Measurements from ENCODE around the gene SH2B2. TPM values are rescaled to one million over a fixed set of nuclear protein-coding genes. Genes with fewer than 3 reads are reported as not detected.
"Not testable (repeated sequence)": the region's sequence is repeated elsewhere in the genome, so short reads cannot be mapped to it uniquely, and the experiment has no call there.

SH2B2 gene
- total and polyA plus RNA-seq, 2 experiments from 2014 or later = 5.6 to 21.9 TPM

- peaks cover 14% of the 10 kb centered on the region for H3K4me1 ChIP-seq (ENCODE audit: insufficient read depth)
- H3K27me3 ChIP-seq (ENCODE audit: insufficient read depth); H3K27ac ChIP-seq (ENCODE audit: low read depth); DNase-seq (ENCODE audit: low spot score); H3K79me2 ChIP-seq (replicated peaks; ENCODE audit: insufficient read depth); H3K27ac Mint-ChIP-seq; H3K4me3 ChIP-seq; H2AFZ ChIP-seq; H3K9me2 ChIP-seq (ENCODE audit: insufficient read depth); H3K4me2 ChIP-seq; H3F3A ChIP-seq (replicated peaks; ENCODE audit: low read depth); H3K4me3 Mint-ChIP-seq; H4K20me1 ChIP-seq (replicated peaks; ENCODE audit: insufficient read depth); H3K36me3 ChIP-seq (ENCODE audit: insufficient read depth); H3K36me3 Mint-ChIP-seq (ENCODE audit: low read depth); ATAC-seq; H3K9me3 Mint-ChIP-seq: not testable (repeated sequence)
- Mint-ChIP-seq H3K27me3 (ENCODE audit: insufficient read depth, low read depth, poor library complexity) (peaks cover 22% of the 10 kb centered on the region), H3K4me1 (peaks cover 27% of the 10 kb centered on the region)
Measured at GRCh38 chr7:102328863-102329262, 42.2 kb downstream of the SH2B2 start.

GRCh38 chr7:102329366-102329765 is 42.7 kb downstream of the SH2B2 start:
- H3K4me3 ChIP-seq; H3K4me2 ChIP-seq; H3K9me2 ChIP-seq (ENCODE audit: insufficient read depth); DNase-seq (ENCODE audit: low spot score); H3K36me3 ChIP-seq (ENCODE audit: insufficient read depth); H4K20me1 ChIP-seq (replicated peaks; ENCODE audit: insufficient read depth); H3K79me2 ChIP-seq (replicated peaks; ENCODE audit: insufficient read depth); H2AFZ ChIP-seq; H3K27ac ChIP-seq (ENCODE audit: low read depth); H3K36me3 Mint-ChIP-seq (ENCODE audit: low read depth); ATAC-seq; H3K4me3 Mint-ChIP-seq; H3K27me3 ChIP-seq (ENCODE audit: insufficient read depth); H3F3A ChIP-seq (replicated peaks; ENCODE audit: low read depth); H3K9me3 Mint-ChIP-seq; H3K27ac Mint-ChIP-seq: not testable (repeated sequence)
- H3K4me1 ChIP-seq (ENCODE audit: insufficient read depth) = peaks cover 14% of the 10 kb centered on the region
- peaks cover 27% of the 10 kb centered on the region for H3K4me1 Mint-ChIP-seq
- H3K27me3 Mint-ChIP-seq (ENCODE audit: insufficient read depth, low read depth, poor library complexity) = peaks cover 20% of the 10 kb centered on the region

- H3K9me3 Mint-ChIP-seq; H3K36me3 Mint-ChIP-seq (ENCODE audit: low read depth); H3K27ac Mint-ChIP-seq: not testable (repeated sequence)
Measured at GRCh38 chr7:102330666-102331460, 44.2 kb downstream of the SH2B2 start.

GRCh38 chr7:102335574-102335973 is 48.9 kb downstream of the SH2B2 start:
- not testable (repeated sequence) for DNase-seq (ENCODE audit: low spot score); H3K27me3 Mint-ChIP-seq (ENCODE audit: insufficient read depth, low read depth, poor library complexity); H3K4me2 ChIP-seq; ATAC-seq; H3K27ac ChIP-seq (ENCODE audit: low read depth); H3K4me3 ChIP-seq; H2AFZ ChIP-seq; H3K9me2 ChIP-seq (ENCODE audit: insufficient read depth); H3K9me3 Mint-ChIP-seq; H3K36me3 ChIP-seq (ENCODE audit: insufficient read depth); H3K27me3 ChIP-seq (ENCODE audit: insufficient read depth); H3K4me3 Mint-ChIP-seq; H3K79me2 ChIP-seq (replicated peaks; ENCODE audit: insufficient read depth); H3F3A ChIP-seq (replicated peaks; ENCODE audit: low read depth); H3K36me3 Mint-ChIP-seq (ENCODE audit: low read depth); H3K27ac Mint-ChIP-seq; H4K20me1 ChIP-seq (replicated peaks; ENCODE audit: insufficient read depth)
- peaks cover 19% of the 10 kb centered on the region for H3K4me1 Mint-ChIP-seq
- H3K4me1 ChIP-seq (ENCODE audit: insufficient read depth) = peaks cover 14% of the 10 kb centered on the region; the same call in 1 of the 2 replicates

More at GRCh38 chr7:102330666-102331460, 44.2 kb downstream of the SH2B2 start:
- not testable (repeated sequence) for H2AFZ ChIP-seq; H3K36me3 ChIP-seq (ENCODE audit: insufficient read depth); H4K20me1 ChIP-seq (replicated peaks; ENCODE audit: insufficient read depth); H3K27ac ChIP-seq (ENCODE audit: low read depth); ATAC-seq; H3F3A ChIP-seq (replicated peaks; ENCODE audit: low read depth); H3K4me2 ChIP-seq; H3K79me2 ChIP-seq (replicated peaks; ENCODE audit: insufficient read depth); H3K4me3 Mint-ChIP-seq; H3K4me3 ChIP-seq; DNase-seq (ENCODE audit: low spot score); H3K27me3 ChIP-seq (ENCODE audit: insufficient read depth); H3K9me2 ChIP-seq (ENCODE audit: insufficient read depth)
- H3K4me1 ChIP-seq (ENCODE audit: insufficient read depth) = peaks cover 14% of the 10 kb centered on the region
- H3K27me3 Mint-ChIP-seq (ENCODE audit: insufficient read depth, low read depth, poor library complexity) = peaks cover 15% of the 10 kb centered on the region
- H3K4me1 Mint-ChIP-seq = peaks cover 27% of the 10 kb centered on the region

- H3K36me3 ChIP-seq (ENCODE audit: insufficient read depth); H3K27ac ChIP-seq (ENCODE audit: low read depth); ATAC-seq; H3K36me3 Mint-ChIP-seq (ENCODE audit: low read depth); H4K20me1 ChIP-seq (replicated peaks; ENCODE audit: insufficient read depth); H3K27me3 ChIP-seq (ENCODE audit: insufficient read depth); H3K27me3 Mint-ChIP-seq (ENCODE audit: insufficient read depth, low read depth, poor library complexity); H3K79me2 ChIP-seq (replicated peaks; ENCODE audit: insufficient read depth); H3K9me3 Mint-ChIP-seq; H3F3A ChIP-seq (replicated peaks; ENCODE audit: low read depth); H3K27ac Mint-ChIP-seq; H3K9me2 ChIP-seq (ENCODE audit: insufficient read depth); H3K4me3 ChIP-seq; H3K4me2 ChIP-seq; H2AFZ ChIP-seq; H3K4me3 Mint-ChIP-seq; DNase-seq (ENCODE audit: low spot score): not testable (repeated sequence)
- peaks cover 14% of the 10 kb centered on the region; the same call in 1 of the 2 replicates for H3K4me1 ChIP-seq (ENCODE audit: insufficient read depth)
- H3K4me1 Mint-ChIP-seq = peaks cover 10% of the 10 kb centered on the region
Measured at GRCh38 chr7:102337002-102337401, 50.3 kb downstream of the SH2B2 start.

- H3K4me2 ChIP-seq; H3F3A ChIP-seq (replicated peaks; ENCODE audit: low read depth); H3K4me1 Mint-ChIP-seq; H3K36me3 ChIP-seq (ENCODE audit: insufficient read depth); H3K4me3 Mint-ChIP-seq; H3K4me3 ChIP-seq; H3K79me2 ChIP-seq (replicated peaks; ENCODE audit: insufficient read depth); DNase-seq (ENCODE audit: low spot score); H3K27ac ChIP-seq (ENCODE audit: low read depth); H4K20me1 ChIP-seq (replicated peaks; ENCODE audit: insufficient read depth); H3K9me3 Mint-ChIP-seq; H3K27me3 ChIP-seq (ENCODE audit: insufficient read depth); H3K36me3 Mint-ChIP-seq (ENCODE audit: low read depth); H3K27me3 Mint-ChIP-seq (ENCODE audit: insufficient read depth, low read depth, poor library complexity); ATAC-seq; H3K9me2 ChIP-seq (ENCODE audit: insufficient read depth); H2AFZ ChIP-seq; H3K27ac Mint-ChIP-seq: not testable (repeated sequence)
- H3K4me1 ChIP-seq (ENCODE audit: insufficient read depth) = peaks cover 11% of the 10 kb centered on the region; the same call in 1 of the 2 replicates
Measured at GRCh38 chr7:102337420-102337819, 50.8 kb downstream of the SH2B2 start.

Data from GM23338 (cell line).